Neuronal stem cell (in vitro differentiated cells): Measurements from ENCODE around the gene NATD1.

Experiments used
- DNase-seq: peaks from one replicate; pipeline ENCODE4 v3.0.0-alpha.2; 2013; ENCODE audit warnings: low spot score
- H2AFZ ChIP-seq: one replicate; pipeline ENCODE4 v1.6.1; 2013; ENCODE audit warnings: mild to moderate bottlenecking, low read length, inconsistent platforms
- H2AK5ac ChIP-seq: 2 replicates; pipeline ENCODE4 v1.6.1; 2013; ENCODE audit warnings: low read depth, mild to moderate bottlenecking, inconsistent platforms, low read length, moderate library complexity, mixed read lengths
- H2BK120ac ChIP-seq: 2 replicates; pipeline ENCODE4 v1.6.1; 2013; ENCODE audit warnings: low read depth, mild to moderate bottlenecking, inconsistent platforms, low read length, moderate library complexity, mixed read lengths
- H2BK12ac ChIP-seq: one replicate; pipeline ENCODE4 v1.6.1; 2013; ENCODE audit warnings: low read length, inconsistent platforms
- H2BK15ac ChIP-seq: 2 replicates; pipeline ENCODE4 v1.6.1; 2013; ENCODE audit warnings: mild to moderate bottlenecking, low read length, inconsistent platforms, mixed read lengths
- H2BK5ac ChIP-seq: one replicate; pipeline ENCODE4 v1.6.1; 2013; ENCODE audit warnings: inconsistent platforms, mild to moderate bottlenecking, low read length, moderate library complexity
- H3K14ac ChIP-seq: one replicate; pipeline ENCODE4 v1.6.1; 2013; ENCODE audit warnings: low read length, inconsistent platforms
- H3K18ac ChIP-seq: 2 replicates; pipeline ENCODE4 v1.6.1; 2013; ENCODE audit warnings: low read length, inconsistent platforms
- H3K23ac ChIP-seq: 2 replicates; pipeline ENCODE4 v1.6.1; 2013; ENCODE audit warnings: low read depth, mild to moderate bottlenecking, mixed read lengths, low read length, inconsistent platforms; ENCODE audit not compliant: poor library complexity
- H3K27ac ChIP-seq: replicated peaks from 3 replicates; pipeline ENCODE4 v1.5.1; 2013; ENCODE audit warnings: low read length, inconsistent platforms
- H3K27me3 ChIP-seq, 3 experiments: 2 replicates each; pipeline ENCODE4 v1.6.1; 2013; ENCODE audit warnings: low read length in 3 of 3, mild to moderate bottlenecking in 2 of 3, inconsistent platforms in 1 of 3, low read depth in 1 of 3, mixed read lengths in 1 of 3, moderate library complexity in 1 of 3; ENCODE audit not compliant: control insufficient read depth in 3 of 3, insufficient read depth in 3 of 3
- H3K36me3 ChIP-seq, 2 donors: replicated peaks in 1 of 2; 2 replicates each; pipeline ENCODE4 v1.6.1; 2013; ENCODE audit warnings: low read length in 2 of 2; ENCODE audit not compliant: control insufficient read depth in 2 of 2, insufficient read depth in 2 of 2
- H3K4ac ChIP-seq: 2 replicates; pipeline ENCODE4 v1.6.1; 2013; ENCODE audit warnings: inconsistent platforms, mild to moderate bottlenecking, low read length, moderate library complexity
- H3K4me1 ChIP-seq, 2 donors: 1 replicate in 1 of 2; 2 replicates in 1 of 2; pipeline ENCODE4 v1.6.1; 2013; ENCODE audit warnings: low read length in 2 of 2, low read depth in 1 of 2; ENCODE audit not compliant: control insufficient read depth in 2 of 2, insufficient read depth in 1 of 2
- H3K4me2 ChIP-seq: one replicate; pipeline ENCODE4 v1.6.1; 2013; ENCODE audit warnings: mild to moderate bottlenecking, low read length, inconsistent platforms; ENCODE audit not compliant: insufficient read depth, poor library complexity, severe bottlenecking
- H3K4me3 ChIP-seq, 2 donors: 2 replicates each; pipeline ENCODE4 v1.5.1; 2013; ENCODE audit warnings: low read length in 2 of 2, mild to moderate bottlenecking in 2 of 2, inconsistent platforms in 1 of 2, moderate library complexity in 1 of 2
- H3K79me1 ChIP-seq: one replicate; pipeline ENCODE4 v1.6.1; 2013; ENCODE audit warnings: low read depth, mild to moderate bottlenecking, inconsistent platforms, low read length, moderate library complexity
- H3K9ac ChIP-seq: one replicate; pipeline ENCODE4 v1.6.1; 2013; ENCODE audit warnings: mild to moderate bottlenecking, low read depth, low read length, inconsistent platforms; ENCODE audit not compliant: poor library complexity
- H3K9me3 ChIP-seq, 2 donors: replicated peaks in 1 of 2; 2 replicates each; pipeline versions ENCODE3 to v1.6.1; 2013; ENCODE audit warnings: low read length in 2 of 2, mild to moderate bottlenecking in 2 of 2, inconsistent platforms in 1 of 2, low read depth in 1 of 2, mixed read lengths in 1 of 2, moderate library complexity in 1 of 2; ENCODE audit not compliant: control insufficient read depth in 2 of 2, insufficient read depth in 1 of 2
- H4K8ac ChIP-seq: one replicate; pipeline ENCODE4 v1.6.1; 2013; ENCODE audit warnings: low read depth, mild to moderate bottlenecking, inconsistent platforms, low read length, moderate library complexity
- H4K91ac ChIP-seq: one replicate; pipeline ENCODE4 v1.6.1; 2013; ENCODE audit warnings: low read length, low read depth, mild to moderate bottlenecking, inconsistent platforms; ENCODE audit not compliant: poor library complexity
- WGBS, 2 donors: extraction: QIAGEN DNeasy Blood & Tissue Kit; methylation state at CpG; one replicate each; pipeline ENCODE4 v1.1.7; 2013; ENCODE audit warnings: missing lambda C conversion rate in 2 of 2, mixed read lengths in 1 of 2; ENCODE audit not compliant: insufficient read length in 2 of 2, insufficient replicate concordance in 1 of 2; ENCODE audit errors: extremely low coverage in 2 of 2; 5-methylcytosine and 5-hydroxymethylcytosine counted together

The NATD1 gene

DNA sequence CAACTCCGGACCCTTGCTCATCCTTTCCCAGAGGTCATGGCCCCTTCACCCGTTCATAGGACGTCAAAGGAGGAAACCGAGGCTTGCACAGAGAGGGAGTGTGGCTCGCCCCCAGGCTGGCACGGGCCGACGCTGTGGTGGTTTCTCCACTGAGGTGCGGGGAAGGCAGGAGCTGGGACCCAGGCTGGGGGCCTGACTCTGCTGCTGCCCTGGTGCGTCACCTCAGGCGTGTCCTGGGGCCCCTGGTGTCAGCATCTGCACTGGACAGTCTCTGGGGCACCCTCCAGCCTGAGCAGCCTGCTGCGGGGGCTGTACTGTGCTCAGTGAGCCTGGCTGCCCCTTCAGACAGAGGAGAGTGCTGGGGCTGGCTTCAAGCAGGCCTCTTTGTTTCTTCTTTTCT lies 38.7 kb upstream of the NATD1 start:
- peak overlapping the region; percentile 17 for H3K9ac ChIP-seq
- WGBS, 2 donors: no CpG with 5 or more reads among the region's 12 CpGs
- peaks cover 9% of the 10 kb centered on the region for H3K79me1 ChIP-seq
- H2BK15ac ChIP-seq: no peak overlapping the region
- peak overlapping the region; percentile 40 for H2BK5ac ChIP-seq
- H3K36me3 ChIP-seq: no peaks in the 10 kb centered on the region
- H3K27me3 ChIP-seq: peaks cover 0 to 2% (median 0%) of the 10 kb centered on the region in 3 experiments
- H4K91ac ChIP-seq: no peak overlapping the region
- H4K8ac ChIP-seq: no peak overlapping the region
- peak overlapping the region; percentile 28 for H3K27ac ChIP-seq
- H3K9me3 ChIP-seq: peaks cover 0 to 13% of the 10 kb centered on the region in 2 donors
- H2BK12ac ChIP-seq: no peak overlapping the region
- H3K4me1 ChIP-seq: peaks cover under 1 to 6% of the 10 kb centered on the region in 2 donors
- no peak overlapping the region for H2AFZ ChIP-seq
- no peak overlapping the region for H3K4me2 ChIP-seq
- H3K23ac ChIP-seq: peak overlapping the region; percentile 35
- no peak for DNase-seq
- peak overlapping the region; percentile 48 for H2BK120ac ChIP-seq
- H2AK5ac ChIP-seq: peak overlapping the region; percentile 96
- no peak overlapping the region for H3K4me3 ChIP-seq
- H3K18ac ChIP-seq: peak overlapping the region; percentile 38
- H3K4ac ChIP-seq: peak overlapping the region; percentile 54
- H3K14ac ChIP-seq: peak overlapping the region; percentile 49

DNA sequence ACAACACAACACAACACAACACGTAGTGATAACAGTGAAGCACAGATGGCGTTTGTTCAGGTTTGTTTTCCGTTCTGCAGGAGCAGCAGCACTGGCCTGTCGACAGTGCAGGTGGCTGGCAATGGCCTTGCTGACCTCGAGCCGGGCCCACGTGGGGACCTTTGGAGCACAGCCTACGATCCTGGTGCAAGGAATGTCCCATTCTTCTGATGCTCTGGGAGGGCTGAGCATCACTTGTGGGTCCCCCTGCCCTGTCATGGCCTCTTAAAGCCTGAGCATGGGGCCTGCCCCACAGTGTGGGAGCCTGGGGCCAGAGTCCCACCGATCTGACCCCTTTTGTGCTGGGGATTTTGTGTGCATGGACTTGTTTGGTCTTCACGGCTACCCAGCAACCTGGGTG lies 38.1 kb upstream of the NATD1 start:
- no peak overlapping the region for H3K27ac ChIP-seq
- H2AFZ ChIP-seq: no peak overlapping the region
- peaks cover 0 to 13% of the 10 kb centered on the region in 2 donors for H3K9me3 ChIP-seq
- H2BK120ac ChIP-seq: peak overlapping the region; percentile 48
- no peaks in the 10 kb centered on the region for H3K36me3 ChIP-seq
- H4K91ac ChIP-seq: peak overlapping the region; percentile 7
- no peak overlapping the region for H3K9ac ChIP-seq
- peaks cover 9% of the 10 kb centered on the region for H3K79me1 ChIP-seq
- no peak overlapping the region for H3K4ac ChIP-seq
- H2BK12ac ChIP-seq: no peak overlapping the region
- H3K23ac ChIP-seq: peak overlapping the region; percentile 35
- peak overlapping the region; percentile 49 for H3K14ac ChIP-seq
- no CpG with 5 or more reads among the region's 10 CpGs for WGBS, 2 donors
- peak overlapping the region; percentile 12 for H3K18ac ChIP-seq
- H3K4me2 ChIP-seq: no peak overlapping the region
- H3K27me3 ChIP-seq: peaks cover 0 to 2% (median 0%) of the 10 kb centered on the region in 3 experiments
- H3K4me1 ChIP-seq: peaks cover 5 to 11% of the 10 kb centered on the region in 2 donors
- H2BK15ac ChIP-seq: no peak overlapping the region
- H3K4me3 ChIP-seq: peak overlapping the region in 1 of 2 donors; percentile 5
- peak overlapping the region; percentile 96 for H2AK5ac ChIP-seq
- H4K8ac ChIP-seq: no peak overlapping the region
- DNase-seq: no peak
- no peak overlapping the region for H2BK5ac ChIP-seq

GRCh38 chr17:21289902-21290571 lies 36.8 kb upstream of the NATD1 start:
- Histone ChIP-seq H3K14ac (peak overlapping the region; percentile 73), H2BK15ac (no peak overlapping the region), H3K27me3 (peaks cover 0 to 4% (median 0%) of the 10 kb centered on the region in 3 experiments), H3K18ac (peak overlapping the region; percentile 51), H2BK12ac (peak overlapping the region; percentile 10), H3K4me2 (no peak overlapping the region), H4K91ac (no peak overlapping the region), H3K4ac (no peak overlapping the region), H3K4me3 (no peak overlapping the region), H2AK5ac (peak overlapping the region; percentile 20), H2BK120ac (no peak overlapping the region), H3K79me1 (peaks cover 10% of the 10 kb centered on the region), H3K4me1 (peaks cover 11 to 22% of the 10 kb centered on the region in 2 donors), H3K9ac (no peak overlapping the region), H3K23ac (peak overlapping the region; percentile 48), H2AFZ (no peak overlapping the region), H2BK5ac (peak overlapping the region; percentile 6), H3K27ac (no peak overlapping the region), H3K9me3 (peaks cover 0 to 9% of the 10 kb centered on the region in 2 donors), H4K8ac (no peak overlapping the region), H3K36me3 (no peaks in the 10 kb centered on the region)
- no peak for DNase-seq
- WGBS, 2 donors: no CpG with 5 or more reads among the region's 18 CpGs

DNA sequence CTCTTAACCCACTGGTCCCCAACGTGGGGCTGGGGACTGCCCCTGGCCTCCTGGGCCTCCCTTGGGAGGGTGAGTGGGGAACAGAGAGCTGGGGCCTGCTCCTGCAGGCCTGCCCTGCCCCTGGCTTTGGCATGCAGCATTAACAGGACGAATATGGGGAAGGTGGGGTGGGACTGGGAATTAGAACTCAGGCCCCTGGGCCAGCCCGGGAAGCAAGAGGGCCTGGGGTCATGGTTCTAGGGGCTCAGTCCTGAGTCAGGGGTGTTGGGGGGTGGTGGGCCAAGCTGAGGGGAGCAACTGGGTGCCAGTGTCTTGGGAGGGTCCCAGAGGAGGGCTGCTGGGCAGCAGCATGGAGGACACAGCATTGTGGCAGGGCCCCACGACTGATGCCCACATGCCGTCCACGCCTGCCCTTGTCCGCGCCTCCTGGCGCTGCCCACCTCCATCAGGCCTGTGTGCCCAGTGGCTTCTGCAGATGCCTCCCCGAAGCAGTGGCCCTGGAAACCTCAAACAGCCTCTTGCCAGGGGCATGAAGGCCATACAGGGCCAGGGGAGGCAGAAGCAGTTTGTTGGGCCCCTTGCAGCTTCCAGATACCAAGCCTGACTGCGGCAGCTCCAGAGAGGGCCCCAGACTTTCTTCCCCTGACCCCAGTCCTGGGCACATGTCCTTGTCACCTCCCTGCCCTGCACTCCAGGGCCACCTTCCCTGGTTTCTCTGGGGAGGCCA lies 36.1 kb upstream of the NATD1 start:
- H3K4me3 ChIP-seq: no peak overlapping the region
- no CpG with 5 or more reads among the region's 11 CpGs for WGBS, 2 donors
- peaks cover 12 to 23% of the 10 kb centered on the region in 2 donors for H3K4me1 ChIP-seq

More for the DNA sequence above, 36.1 kb upstream of the NATD1 start:
- H3K4me2 ChIP-seq: no peak overlapping the region
- no peak overlapping the region for H2BK120ac ChIP-seq
- H2BK5ac ChIP-seq: peak overlapping the region; percentile 6
- H2AK5ac ChIP-seq: peak overlapping the region; percentile 22
- H3K9me3 ChIP-seq: peaks cover 0 to 9% of the 10 kb centered on the region in 2 donors
- peaks cover 0 to 4% (median 0%) of the 10 kb centered on the region in 3 experiments for H3K27me3 ChIP-seq
- H3K27ac ChIP-seq: no peak overlapping the region
- H3K4ac ChIP-seq: no peak overlapping the region
- DNase-seq: no peak
- H4K91ac ChIP-seq: no peak overlapping the region
- H4K8ac ChIP-seq: no peak overlapping the region
- H3K18ac ChIP-seq: peak overlapping the region; percentile 14
- no peak overlapping the region for H3K14ac ChIP-seq
- peak overlapping the region; percentile 48 for H3K23ac ChIP-seq
- no peaks in the 10 kb centered on the region for H3K36me3 ChIP-seq
- H3K79me1 ChIP-seq: peaks cover 11% of the 10 kb centered on the region
- H2AFZ ChIP-seq: no peak overlapping the region
- no peak overlapping the region for H2BK12ac ChIP-seq
- H2BK15ac ChIP-seq: no peak overlapping the region
- no peak overlapping the region for H3K9ac ChIP-seq
